Ureter (tissue), 1 donor: ENCODE data around the gene MAP2K6. TPM values are rescaled to one million over a fixed set of nuclear protein-coding genes. Genes with fewer than 3 reads are reported as not detected.

Source experiments
- DNase-seq: peaks from one replicate; pipeline ENCODE4 v3.0.0-alpha.2; 2020; ENCODE audit warnings: low spot score
- total RNA-seq: library from RNA; stranded (reverse); gene quantifications from one replicate; pipeline ENCODE4 v1.2.4, GENCODE V29; 2023
- donor health status: DM: yes; HTN: yes; CAD: no.

The MAP2K6 gene
- total RNA-seq, 1 donor from 2014 or later, result 10.6 TPM

DNA sequence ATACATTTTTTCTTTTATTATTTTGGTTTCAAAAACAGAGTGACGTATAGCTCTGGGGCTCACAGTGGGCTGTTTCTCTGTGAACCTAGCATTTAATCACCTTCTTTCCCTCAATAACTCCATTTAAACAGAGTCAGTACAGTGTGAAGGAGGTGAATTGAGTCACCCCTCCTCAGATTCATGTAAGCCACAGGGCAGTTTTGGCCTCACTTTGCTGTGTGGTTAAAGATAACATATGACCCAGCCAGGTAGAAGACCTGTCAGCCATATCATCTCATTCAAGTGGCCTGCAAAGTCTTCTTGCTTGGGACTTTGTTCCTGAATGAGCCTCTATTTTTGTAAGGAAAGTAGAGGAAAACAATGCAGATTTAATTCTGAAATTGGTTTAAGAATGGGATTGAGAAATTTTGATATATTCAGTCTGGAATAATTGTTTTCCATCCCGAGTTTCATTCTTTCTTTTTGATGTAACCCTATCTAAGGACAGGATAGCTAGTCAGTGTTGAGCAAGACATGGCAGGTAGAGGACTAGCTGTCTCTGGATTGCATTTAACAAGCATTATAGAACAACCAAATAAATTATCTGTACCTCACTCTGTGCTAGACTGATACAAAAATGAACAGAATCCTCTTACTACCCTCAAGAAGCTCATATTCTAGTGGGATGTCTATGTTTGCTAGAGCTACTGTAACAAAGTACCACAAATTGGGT, 13.1 kb downstream of the MAP2K6 start:
- no peak for DNase-seq

DNA sequence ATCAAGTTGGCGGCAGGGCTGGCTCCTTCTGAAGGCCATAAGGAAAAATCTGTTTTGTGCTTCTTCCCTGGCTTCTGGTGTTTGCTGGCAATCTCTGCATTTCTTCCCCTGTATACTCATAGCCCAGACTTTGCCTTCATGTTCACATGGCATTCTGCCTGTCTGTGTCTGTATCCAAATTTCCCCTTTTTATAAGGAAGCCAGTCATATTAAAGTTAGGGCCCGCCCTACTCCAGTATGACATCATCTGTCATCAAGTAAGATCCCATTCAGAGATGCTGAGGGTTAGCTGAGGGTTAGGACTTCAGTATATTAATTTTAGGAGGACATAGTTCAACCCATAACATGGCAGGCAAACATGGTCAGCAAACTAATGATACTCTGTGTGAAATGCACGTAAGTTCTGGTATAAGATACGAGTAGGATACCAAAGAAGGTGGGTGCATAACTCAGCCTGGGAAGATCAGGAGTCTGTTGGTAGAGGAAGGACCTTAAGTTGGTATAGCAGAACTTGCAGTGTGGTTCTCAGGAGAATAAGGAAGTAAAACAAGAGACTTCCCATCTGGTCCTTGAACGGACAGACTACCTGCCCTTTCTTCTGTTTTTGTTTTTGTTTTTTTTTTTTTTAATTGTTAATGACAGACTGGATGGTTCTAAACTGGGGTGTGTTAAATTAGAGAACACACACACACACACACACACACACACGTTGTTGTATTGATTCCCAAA, 13.9 kb downstream of the MAP2K6 start:
- no peak for DNase-seq

DNA sequence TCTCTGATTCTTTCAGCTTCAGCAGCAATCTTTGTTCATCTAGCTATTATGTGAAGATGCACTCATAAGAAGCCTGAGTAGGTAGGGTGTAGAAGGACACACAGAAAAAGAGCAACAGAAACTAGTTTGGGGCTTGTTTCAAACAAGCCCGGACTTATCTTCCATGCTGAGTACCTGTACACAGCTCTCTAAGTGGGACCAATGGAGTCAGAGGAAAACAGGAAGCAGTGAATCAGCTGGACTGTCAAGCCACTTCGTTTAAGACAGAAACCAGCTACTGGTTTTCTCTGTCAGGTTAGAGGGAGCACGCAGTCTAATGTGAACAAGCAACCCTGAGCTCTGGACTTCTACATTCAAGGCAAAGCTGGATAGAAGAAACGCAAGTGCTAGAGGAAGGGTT, 16.0 kb downstream of the MAP2K6 start:
- DNase-seq, result peak; percentile 54

DNA sequence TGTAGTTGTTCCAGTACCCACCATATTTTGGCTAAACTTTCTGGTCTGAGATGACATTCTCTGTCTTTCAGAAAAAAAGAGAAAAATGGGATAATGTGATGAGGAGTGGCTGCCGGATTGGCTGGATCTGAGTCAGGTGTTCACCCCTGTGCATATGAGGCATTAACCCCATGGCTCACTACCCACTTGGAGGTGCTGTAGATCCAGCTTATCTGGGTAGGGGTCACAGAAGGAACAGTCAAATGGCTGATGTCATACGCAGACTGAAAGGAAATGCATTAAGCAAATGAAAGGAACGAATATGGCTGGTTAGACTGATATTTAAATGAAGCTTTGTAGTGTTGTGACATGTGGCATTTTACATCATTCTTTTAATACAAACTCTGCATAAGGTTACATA, 17.3 kb downstream of the MAP2K6 start:
- no peak for DNase-seq

DNA sequence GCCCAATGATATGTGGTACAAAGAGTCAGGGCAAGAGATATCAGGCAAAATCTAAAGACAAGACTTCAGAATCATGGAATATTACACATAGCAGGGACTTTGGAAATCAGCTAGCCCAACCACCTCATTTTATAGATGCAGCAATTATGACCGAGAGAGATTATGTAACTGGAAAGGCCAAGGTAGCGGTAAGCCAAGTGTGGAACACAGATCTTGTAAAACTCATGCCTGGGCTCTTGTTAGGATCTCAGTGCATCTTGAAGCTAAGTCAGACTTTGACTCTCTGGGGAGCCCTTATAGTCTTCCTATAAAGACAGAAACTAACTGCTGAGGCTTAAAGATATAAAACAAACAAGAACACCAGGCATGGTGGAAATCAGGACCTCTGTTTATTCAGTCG, 18.6 kb downstream of the MAP2K6 start:
- DNase-seq, result no peak

DNA sequence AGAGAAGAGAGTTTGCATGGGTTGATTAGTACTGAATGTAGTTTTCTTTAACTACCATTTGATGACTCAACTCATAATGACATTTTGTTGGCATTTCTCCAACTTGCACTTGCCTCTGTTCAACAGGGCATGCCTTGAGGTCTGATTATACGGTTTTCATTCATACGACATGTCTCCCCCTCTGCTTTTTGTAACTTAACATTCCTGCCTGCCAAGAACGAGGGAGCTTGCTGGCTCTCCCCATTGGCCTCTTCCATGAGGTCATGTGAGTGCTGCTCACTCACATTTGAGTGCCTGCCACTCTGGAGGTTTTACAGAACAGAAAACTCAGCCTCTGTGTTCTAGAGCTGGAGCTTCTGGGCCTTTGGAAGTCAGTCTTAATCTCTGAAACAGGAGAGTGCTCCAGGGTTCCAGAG, 19.7 kb downstream of the MAP2K6 start:
- DNase-seq, result no peak

DNA sequence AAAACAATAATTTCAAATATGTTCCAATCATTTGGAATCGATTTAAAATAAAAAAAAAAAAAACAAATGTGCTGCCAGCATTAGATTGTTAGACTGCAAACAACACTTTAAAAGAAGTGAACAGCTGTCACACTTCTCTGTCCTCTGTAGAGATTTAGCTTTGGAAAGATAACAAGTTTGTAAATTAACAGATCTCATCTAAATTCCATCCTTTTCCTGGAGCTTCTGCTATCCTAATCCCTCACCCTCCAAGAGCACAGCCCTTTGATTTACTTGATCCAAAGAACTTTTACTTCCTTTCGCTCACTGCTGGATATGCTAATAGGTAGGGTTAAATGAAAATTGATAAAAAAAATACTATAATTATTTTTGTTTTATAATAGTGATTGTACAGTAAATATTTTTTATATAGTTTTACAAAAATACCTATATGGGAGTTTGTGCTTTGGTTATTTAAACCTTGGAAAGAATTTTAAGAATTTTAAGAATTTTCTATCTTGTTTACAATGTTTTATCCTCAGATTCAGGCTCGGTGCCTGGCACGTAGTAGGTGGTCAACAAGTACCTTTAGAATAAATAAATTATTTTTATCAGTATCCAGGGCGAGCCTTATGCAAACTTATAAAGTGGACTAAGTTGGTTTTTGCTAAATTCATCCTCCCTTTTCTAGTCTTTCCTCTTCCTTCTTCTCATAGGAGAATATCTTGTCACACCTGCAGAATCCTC, 21.6 kb downstream of the MAP2K6 start:
- DNase-seq, result no peak

DNA sequence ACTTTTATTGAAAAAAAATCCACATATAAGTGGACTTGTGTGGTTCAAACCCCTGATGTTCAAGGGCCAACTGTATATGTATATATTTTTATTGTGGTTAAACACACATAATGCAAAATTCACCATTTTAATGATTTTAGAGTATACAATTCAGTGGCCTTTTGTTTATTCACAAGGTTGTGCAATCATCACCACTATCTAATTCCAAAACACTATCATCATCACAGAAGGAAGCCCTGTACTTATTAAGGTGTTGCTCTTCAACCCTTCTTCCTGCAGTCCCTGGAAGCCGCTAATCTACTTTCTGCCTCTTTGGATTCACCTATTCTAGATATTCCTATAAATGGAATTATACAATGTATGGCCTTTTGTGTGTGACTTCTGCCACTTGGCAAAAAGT, 23.0 kb downstream of the MAP2K6 start:
- DNase-seq, result no peak

DNA sequence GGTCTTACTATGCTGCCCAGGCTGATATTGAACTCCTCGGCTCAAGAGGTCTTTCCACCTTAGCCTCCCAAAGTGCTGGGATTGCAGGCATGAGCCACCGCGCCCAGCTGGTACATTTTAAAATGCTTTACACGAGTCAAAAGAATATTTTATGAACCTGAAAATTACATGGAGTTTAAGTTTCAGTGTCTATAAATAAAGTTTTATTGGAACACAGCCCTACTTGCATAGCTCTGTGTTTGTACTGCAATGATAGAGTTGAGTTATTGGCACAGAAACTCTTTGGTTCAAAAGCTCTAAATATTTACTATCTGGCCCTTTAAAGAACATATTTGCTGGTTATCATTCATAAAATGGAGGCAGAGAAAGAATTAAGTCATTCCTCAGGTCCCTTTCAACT, 24.3 kb downstream of the MAP2K6 start:
- no peak for DNase-seq

DNA sequence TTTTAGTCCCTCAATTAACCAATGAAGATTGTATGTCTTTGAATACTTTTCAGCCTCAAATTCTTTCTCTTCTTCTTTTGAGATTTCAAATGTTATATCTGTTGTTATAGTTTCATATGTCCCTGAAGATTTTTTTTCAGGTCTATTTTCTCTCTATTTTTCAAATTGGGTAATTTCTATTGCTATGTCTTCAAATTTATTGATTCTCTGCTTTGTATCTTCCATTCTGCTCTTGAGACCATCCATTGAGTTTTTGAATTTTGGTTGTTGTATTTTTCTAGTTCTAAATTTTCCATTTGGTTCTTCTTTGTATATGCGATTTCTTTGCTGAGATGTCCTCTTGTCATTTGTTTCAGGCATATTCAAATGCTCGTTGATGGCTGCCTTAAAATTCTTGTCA, 26.7 kb downstream of the MAP2K6 start:
- DNase-seq, result no peak

DNA sequence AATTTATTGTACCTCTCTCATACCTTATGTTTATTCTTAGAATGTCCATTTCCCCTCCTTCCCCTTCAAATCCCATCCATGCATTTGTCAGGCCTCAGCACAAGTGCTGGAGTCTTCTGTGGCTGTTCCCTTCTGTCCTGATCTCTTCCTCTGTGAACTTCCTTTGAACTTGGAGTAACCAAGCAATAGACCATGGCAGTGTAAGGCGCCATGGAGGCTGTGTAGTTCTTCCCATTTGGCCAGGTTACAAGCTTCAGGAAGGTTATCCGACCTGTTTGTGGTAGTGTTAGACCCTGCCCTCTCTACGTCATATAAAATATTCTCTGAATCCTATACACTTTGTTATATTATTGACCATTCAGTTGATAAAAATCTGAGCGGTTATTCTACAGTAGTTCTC, 28.6 kb downstream of the MAP2K6 start:
- DNase-seq, result no peak

DNA sequence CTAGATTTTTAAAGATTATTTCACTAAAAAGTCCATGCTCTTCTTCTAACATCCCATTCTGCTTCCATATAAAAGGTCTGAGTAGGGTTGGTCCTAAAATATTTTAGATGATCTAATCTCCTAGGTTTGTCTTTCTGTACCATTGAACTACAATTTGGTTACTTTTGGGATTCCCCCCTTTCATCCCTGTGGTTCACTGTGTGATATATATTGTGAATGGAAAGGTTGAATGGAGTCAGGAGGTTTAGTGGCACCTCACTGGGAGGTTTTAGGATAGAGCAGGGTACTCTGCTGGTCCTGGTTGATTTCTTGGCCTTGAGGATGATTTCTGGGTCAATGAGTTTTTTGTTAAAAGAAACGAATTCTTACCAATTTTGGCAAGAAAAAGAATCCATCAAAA, 29.5 kb downstream of the MAP2K6 start:
- DNase-seq, result no peak

DNA sequence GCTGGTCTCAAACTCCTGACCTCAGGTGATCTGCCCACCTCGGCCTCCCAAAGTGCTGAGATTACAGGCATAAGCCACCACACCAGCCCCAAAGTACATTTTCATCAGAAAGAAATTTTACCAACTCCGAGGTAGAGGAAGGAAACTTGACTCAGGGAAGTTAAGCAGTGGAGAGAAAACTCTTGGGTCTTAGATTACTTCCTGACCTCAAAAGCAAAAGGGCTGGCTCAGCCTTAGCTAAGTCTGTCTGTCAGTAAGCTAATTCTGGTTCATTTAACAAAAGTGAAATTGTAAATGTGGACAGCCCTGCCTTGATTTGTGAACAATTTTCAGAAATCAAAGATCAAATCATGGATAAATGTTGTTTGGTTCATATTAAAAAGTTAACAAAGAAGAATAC, 30.6 kb downstream of the MAP2K6 start:
- DNase-seq, result no peak

DNA sequence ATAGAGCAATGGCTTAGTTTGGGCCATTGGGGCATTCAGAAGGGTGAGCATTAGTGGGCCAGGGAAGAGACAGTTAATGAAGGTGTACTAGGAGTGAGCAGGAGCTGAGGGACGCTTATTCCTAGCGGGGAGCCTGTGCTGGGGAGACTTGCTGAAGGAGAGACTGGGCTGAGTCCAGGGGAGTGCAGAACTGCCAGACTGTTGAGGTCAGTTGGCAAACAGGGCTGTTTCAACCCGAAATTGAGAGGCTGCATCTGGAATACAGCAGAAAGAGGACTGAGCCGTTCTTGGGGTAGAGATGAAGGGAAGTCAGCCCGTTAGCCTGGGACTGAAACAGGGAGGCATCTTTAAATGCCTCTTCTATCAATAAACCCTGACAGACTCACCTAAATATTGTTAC, 33.2 kb downstream of the MAP2K6 start:
- DNase-seq, result no peak

DNA sequence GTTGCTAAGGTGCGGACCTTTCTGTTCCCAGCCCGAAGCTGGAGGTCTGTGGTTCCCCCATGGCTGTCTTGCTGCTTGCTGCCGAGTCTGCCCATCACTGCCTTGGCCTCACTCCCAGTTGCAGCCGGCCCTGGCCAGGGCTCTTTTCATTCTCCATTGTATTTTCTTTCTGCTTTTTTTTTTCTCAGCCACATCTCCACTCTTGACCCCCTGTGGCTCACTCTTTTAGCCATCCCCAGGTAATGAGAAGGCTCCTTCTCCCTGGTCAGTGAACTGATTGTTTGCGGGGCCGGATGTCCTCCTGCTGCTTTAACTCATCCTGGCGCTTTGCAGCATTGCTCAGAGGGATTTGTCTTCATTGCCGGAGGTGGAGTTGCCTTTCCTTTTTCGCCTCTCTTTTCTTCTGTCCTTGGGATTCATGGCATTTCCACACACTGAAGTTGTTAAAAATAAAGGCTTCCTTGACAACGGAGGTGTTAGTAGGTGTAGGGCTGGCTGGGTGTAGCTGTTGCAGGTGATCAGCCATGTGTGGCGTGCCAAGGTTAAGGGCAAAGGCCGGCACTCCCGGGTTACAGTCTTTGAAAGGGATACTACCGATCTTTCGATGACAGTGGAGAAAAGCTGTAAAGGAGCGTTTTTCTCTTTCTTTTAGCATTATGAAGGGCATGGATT, 34.1 kb downstream of the MAP2K6 start:
- DNase-seq, result no peak

DNA sequence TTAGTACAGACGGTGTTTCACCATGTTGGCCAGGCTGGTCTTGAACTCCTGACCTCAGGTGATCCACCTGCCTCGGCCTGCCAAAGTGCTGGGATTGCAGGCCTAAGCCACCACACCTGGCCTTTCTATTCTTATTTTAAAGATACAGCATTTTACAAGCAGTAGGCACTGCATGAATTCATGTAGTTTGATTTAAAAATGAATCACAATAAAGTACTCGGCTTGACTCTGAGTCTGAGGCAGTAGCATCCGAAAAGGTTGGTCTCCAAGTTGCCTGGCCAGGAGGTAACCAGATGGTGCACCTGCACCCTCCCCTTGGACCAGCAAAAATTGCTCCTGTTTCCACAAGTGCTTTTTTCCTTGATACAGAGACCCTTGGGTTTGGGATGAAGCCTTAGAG, 35.6 kb downstream of the MAP2K6 start:
- DNase-seq, result no peak

DNA sequence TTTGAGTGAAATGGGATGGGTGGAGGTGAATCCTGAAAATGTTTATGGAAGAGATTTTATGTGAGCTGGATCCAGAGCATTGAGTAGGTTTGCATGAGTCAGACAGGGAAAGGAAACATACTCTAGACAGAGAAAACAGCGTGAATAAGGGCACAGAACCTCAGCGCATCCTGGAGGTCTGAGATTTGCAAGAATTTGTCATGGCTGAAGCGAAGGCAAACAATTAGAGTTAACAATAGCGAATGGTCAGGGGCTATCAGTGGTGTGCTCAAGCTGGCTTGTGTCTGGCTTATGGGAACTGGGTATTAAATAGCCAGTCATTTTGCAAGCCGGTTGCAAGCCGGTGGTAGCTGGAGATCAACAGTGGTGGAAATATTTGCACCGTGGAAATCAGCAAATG, 36.4 kb downstream of the MAP2K6 start:
- no peak for DNase-seq

DNA sequence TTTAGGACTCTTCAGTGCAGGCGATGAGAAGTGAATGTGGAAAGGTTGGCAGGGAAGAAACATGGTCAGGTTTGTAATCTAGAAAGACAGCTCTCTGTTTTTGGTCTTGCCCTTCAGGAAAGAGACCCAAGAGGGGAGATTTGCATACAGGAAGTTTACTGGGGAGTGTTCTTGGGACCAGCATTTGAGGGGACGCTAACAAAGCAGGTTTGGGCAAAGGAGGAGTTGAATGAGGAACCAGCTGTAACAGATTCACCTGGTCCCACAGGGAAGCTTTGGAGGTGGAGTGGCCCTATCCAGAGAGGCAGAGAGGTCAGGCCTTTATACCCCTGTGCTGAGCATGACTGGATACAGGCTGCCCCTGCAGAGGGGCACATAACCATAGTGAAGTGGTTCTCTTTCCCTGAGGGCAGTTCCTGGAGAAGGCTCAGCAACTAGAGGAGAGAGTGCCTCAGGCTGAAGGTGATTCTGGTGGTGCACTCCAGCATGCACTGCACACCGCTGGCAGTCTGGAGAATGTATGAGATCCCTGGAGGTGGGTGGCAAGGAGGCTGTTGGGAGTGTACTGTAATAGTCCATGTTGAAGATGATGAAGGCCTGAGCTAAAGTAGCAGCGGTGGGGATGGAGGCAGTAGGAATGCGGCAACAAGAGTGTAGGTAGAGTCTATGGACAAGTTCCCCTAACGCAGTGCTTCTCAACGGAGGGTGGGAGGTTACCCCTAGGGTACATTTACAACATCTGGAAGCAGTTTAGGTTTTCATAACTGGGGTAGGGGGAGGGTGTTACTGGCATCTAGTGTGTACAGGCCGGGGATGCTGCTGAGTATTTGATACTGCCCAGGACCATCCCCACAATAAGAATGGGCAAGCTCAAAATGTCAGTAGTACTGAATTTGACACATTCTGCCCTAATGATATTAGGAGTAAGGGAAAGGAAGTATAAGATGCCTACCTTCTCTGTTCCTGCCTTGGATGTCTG, 37.2 kb downstream of the MAP2K6 start:
- no peak for DNase-seq

DNA sequence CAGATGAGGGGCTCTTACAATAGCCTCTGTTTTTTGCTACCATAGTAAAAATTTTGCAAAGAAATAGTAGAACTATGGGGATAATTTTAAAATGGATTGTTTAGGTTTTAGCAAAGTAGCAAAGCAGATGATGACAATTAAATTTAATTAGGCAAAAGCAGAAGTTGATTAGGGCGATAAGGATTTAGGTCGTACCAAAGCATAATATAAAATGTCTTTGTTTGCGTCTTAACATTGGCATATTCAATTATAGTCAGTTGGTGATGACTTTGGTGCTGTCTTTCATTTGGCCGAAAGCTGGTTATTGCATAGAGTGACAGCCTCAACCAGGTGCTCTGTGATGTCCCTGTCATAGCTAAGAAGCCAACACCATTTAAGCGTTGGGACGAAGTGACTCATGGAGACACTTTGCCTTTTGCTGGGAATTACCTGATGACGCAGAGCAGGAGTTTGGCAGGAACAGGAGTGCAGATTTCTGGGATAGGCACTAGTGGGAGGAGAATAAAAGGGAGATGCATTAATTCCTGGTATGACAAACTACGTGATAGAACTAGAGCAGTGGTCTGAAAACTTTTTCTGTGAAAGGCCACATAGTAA, 38.3 kb downstream of the MAP2K6 start:
- no peak for DNase-seq

DNA sequence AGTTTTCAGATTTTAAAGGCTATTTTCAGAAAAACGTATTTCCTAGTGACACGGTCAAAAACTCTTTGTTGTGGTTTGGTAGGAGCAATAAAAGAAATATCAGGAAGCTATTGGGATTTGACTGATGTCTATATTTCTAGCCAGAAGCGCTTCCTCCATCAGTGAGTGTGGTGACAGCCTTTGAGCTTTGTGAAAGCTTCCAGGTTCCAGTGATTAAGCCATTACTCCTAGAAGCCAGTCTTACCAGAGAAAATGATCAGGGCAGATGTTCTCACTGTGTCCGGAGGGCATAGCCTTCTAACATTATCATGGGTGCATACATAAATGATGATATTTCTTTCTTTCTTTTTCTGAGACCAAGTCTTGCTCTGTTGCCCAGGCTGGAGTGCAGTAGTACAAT, 39.6 kb downstream of the MAP2K6 start:
- DNase-seq, result no peak

DNA sequence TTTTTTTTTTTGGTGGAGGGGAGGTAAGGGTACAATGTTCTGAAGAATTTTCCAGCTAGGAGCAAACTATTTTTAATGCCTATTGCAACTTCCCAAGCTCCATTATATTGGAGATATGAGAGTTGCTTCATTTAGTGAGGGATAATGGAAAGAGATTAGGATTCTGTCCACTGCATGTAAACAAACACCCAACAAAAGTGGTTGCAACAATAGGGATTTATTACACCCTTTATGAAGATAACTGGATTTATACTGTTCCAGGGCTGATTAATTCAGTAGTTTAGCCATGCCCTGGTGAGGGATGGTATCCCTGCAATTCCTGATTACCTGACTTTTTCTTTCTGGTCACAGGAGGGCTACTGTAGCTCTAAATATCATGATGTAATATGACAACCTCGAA, 40.5 kb downstream of the MAP2K6 start:
- DNase-seq, result no peak
